H1 (cell line): Measurements from ENCODE around the gene AIF1. TPM values are rescaled to one million over a fixed set of nuclear protein-coding genes. Genes with fewer than 3 reads are reported as not detected.

Experiments used
- CHD2 ChIP-seq: IDR thresholded peaks from 2 replicates; pipeline ENCODE4 v1.6.1; 2012; ENCODE audit warnings: low read length, improper control_type of control experiment
- RXRA ChIP-seq: IDR thresholded peaks from 2 replicates; pipeline ENCODE4 v1.6.1; 2011; ENCODE audit warnings: low read depth, mild to moderate bottlenecking, low read length, moderate library complexity; ENCODE audit not compliant: insufficient read depth
- SP2 ChIP-seq: IDR thresholded peaks from 2 replicates; pipeline ENCODE4 v1.6.1; 2012; ENCODE audit warnings: mild to moderate bottlenecking, low read length, inconsistent platforms
- SUZ12 ChIP-seq: fragments of 200-600 bp; sonication (generic); IDR thresholded peaks from 2 replicates; pipeline ENCODE4 v1.6.1; 2012; ENCODE audit warnings: mild to moderate bottlenecking, inconsistent platforms, low read length, moderate library complexity, mixed read lengths
- TCF12 ChIP-seq: IDR thresholded peaks from 2 replicates; pipeline ENCODE4 v1.6.1; 2011; ENCODE audit warnings: low read depth, mild to moderate bottlenecking, low read length
- polyA plus RNA-seq, 7 experiments: library from polyadenylated mRNA; depleted of rRNA in 3 of 7; stranded (reverse) in 5 of 7; unstranded in 2 of 7; fragments of >200 nt in 5 of 7; fragments of 200-250 nt in 2 of 7; gene quantifications; 1 replicate in 5 of 7; 2 replicates in 1 of 7; 4 replicates in 1 of 7; pipeline versions ENCODE4 v1.2.1 to v1.2.3, GENCODE V29; 2011 to 2013; ENCODE audit warnings: missing spikeins in 2 of 7, mixed read lengths in 2 of 7
- total RNA-seq: library from RNA; stranded (reverse); fragmentation: NEBNext Ultra II Directional; extraction: Animal tissue kit (Norgen Biotek cat#: 25700); gene quantifications from 2 replicates; pipeline ENCODE4 v1.2.1, GENCODE V29; 2021

Gene AIF1
- total and polyA plus RNA-seq, 2 of the 8 experiments (the other 6 are each of a cell fraction or from before 2014, with no cell fraction given), result 6.3 to 9.8 TPM

- TF ChIP-seq RXRA (no peak), SP2 (no peak), SUZ12 (no peak), TCF12 (no peak), CHD2 (no peak)
Measured at GRCh38 chr6:31642798-31643570, 27.9 kb downstream of the AIF1 start (continued).
